Tongue (tissue), 2 donors: ENCODE data around the gene CYP2D6. TPM values are rescaled to one million over a fixed set of nuclear protein-coding genes. Genes with fewer than 3 reads are reported as not detected.
"Not testable (repeated sequence)": the region's sequence is repeated elsewhere in the genome, so short reads cannot be mapped to it uniquely, and the experiment has no call there.

Experiments used
- DNase-seq: peaks from one replicate; pipeline ENCODE4 v3.0.0-alpha.2; 2015
- total RNA-seq: library from RNA; depleted of rRNA; stranded (reverse); fragments of >200 nt; gene quantifications from one replicate; pipeline ENCODE4 v1.2.3, GENCODE V29; 2014

The CYP2D6 gene
- total RNA-seq, 1 donor from 2014 or later: 0.41 TPM

DNA sequence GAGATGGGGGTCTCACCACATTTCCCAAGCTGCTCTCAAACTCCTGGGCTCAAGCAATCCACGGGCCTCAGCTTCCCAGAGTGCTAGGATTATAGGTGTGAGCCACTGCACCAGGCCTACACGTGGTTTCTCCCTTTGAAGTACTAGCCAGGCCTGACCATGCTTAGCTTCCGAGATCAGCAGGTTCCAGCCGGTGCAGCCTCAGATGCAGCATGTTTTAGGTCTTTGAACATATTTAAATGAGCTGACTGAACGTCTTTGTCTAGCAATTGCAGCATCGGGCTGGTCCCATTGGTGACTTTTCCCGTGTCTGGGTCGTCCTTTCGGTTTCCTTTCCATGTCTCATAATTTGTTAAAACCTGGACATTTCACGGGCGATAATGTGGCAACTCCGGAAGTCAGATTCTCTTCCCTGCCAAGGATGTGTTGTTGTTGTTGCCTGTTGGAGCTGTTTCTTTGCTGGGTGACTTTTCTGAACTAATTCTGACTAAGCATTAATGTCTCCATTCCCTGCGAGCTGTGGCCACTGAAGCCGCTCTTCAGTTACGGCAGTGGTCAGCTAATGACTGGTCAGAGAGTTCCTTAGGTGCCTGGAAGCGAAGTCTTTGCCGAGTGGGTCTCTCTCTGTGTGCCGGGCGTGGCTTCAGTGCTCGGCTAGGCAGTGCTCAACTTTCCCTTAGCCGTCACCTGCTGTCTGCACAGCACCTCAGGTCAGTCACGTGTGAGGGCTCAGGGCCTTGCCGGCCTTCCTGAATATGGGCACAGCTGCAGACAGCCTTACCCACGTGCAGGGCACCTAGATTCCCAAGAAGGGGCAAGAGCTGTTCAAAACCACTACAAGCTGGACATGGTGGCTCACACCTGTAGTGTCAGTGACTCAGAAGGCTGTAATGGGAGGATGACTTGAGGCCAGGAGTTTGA lies 3.8 kb upstream of the CYP2D6 start:
- DNase-seq: no peak

DNA sequence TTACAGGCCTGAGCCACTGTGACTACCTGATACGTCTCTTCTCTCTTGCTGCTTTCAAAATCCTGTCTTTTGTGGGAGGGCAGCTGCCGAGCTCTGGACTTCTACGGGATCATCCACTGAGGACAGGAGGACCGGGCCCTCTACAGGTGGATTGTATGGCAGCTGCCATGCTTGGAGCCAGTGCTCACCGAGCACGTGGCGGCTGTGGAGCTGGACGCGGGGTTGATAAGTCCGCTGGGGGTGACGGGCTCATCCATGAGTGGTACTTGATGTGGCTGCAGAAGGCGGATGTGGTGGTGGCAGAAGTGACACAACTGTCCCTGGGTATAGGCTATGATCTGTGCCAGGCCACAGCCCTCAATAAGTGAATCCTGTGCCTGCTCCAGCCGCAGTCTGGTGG lies 1.8 kb upstream of the CYP2D6 start:
- DNase-seq: no peak

DNA sequence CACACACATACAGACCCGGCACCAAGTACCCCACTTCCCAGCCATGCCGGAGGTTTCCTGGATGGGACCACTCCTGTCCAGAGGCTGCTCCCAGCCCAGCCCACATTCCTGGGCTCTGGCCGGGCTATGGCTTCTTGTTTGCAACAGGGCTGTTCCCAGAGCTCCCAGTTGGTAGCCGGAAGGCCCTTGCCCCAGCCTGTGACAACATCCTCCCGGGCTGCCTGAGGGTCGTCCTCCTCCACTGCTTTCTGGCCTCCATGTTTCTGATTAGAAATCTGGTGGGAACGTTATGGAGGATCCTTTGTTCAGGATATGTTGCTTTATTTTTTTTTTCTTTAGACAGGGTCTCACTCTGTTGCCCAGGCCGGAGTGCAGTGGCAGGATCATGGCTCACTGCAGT lies 952 bp upstream of the CYP2D6 start:
- DNase-seq: no peak

DNA sequence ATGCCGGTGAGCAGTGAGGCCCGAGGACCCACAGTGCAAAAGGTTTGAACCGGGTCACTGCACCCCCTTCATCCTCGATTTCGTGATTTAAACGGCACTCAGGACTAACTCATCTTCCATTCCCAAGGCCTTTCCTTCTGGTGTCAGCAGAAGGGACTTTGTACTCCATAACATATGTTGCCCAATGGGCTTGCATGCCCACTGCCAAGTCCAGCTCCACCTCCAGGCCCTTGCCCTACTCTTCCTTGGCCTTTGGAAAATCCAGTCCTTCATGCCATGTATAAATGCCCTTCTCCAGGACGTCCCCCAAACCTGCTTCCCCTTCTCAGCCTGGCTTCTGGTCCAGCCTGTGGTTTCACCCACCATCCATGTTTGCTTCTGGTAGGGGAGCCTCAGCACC lies 428 bp downstream of the CYP2D6 start:
- DNase-seq: not testable (repeated sequence)

DNA sequence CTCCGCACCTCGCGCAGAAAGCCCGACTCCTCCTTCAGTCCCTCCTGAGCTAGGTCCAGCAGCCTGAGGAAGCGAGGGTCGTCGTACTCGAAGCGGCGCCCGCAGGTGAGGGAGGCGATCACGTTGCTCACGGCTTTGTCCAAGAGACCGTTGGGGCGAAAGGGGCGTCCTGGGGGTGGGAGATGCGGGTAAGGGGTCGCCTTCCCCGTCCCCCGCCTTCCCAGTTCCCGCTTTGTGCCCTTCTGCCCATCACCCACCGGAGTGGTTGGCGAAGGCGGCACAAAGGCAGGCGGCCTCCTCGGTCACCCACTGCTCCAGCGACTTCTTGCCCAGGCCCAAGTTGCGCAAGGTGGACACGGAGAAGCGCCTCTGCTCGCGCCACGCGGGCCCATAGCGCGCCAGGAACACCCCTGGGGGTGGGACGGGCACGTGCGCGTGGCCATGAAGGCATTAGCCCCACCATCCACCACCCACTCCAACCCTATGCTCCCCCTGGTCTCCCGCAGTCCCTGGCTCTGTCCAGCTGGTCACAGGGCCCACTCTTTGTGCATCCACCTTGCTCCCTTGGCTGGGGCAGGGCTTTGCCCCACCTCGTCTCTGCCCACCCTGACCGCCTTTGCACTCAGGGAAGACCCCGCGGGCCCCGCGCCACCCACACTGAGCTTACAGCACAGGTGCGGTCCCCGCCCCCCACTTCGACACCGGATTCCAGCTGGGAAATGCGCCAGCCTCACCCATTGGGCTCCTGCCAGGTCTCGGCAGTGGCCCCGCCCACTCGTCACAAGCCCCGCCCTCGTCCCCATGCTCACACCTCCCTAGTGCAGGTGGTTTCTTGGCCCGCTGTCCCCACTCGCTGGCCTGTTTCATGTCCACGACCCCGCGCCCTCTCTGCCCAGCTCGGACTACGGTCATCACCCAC lies 1.6 kb downstream of the CYP2D6 start:
- DNase-seq: peak; percentile 37

DNA sequence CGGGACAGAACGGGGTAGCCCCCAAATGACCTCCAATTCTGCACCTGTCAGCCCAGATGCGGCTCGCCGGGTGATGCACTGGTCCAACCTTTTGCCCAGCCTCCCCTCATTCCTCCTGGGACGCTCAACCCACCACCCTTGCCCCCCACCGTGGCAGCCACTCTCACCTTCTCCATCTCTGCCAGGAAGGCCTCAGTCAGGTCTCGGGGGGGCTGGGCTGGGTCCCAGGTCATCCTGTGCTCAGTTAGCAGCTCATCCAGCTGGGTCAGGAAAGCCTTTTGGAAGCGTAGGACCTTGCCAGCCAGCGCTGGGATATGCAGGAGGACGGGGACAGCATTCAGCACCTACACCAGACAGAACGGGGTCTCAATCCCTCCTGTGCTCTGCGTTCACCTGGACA lies 2.6 kb downstream of the CYP2D6 start:
- DNase-seq: not testable (repeated sequence)

DNA sequence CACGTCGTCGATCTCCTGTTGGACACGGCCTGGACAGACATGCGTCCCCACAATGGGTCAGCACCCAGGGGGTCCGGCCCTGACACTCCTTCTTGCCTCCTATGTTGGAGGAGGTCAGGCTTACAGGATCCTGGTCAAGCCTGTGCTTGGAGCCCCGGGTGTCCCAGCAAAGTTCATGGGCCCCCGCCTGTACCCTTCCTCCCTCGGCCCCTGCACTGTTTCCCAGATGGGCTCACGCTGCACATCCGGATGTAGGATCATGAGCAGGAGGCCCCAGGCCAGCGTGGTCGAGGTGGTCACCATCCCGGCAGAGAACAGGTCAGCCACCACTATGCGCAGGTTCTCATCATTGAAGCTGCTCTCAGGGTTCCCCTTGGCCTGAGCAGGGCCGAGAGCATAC lies 3.0 kb downstream of the CYP2D6 start:
- no peak for DNase-seq

DNA sequence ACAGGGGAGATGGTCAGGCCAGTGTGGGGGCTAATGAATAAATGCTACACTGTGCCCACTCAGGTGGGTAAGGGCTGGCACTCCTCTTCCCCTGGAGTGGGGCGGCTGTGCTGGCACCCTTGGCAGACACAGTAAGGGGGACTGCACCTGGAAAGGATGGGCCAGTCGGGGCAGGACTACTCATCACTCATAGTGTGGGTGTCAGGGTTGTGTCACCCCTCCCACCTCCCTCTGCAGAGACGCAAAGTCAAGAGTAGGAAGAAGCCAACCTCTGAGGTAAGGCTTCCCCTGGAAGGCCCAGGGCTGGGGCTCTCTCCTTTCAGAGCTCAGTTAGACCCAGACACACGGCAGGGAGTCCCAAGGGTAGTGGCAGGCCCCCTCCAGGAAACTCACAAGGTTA lies 7.1 kb downstream of the CYP2D6 start:
- DNase-seq: not testable (repeated sequence)

DNA sequence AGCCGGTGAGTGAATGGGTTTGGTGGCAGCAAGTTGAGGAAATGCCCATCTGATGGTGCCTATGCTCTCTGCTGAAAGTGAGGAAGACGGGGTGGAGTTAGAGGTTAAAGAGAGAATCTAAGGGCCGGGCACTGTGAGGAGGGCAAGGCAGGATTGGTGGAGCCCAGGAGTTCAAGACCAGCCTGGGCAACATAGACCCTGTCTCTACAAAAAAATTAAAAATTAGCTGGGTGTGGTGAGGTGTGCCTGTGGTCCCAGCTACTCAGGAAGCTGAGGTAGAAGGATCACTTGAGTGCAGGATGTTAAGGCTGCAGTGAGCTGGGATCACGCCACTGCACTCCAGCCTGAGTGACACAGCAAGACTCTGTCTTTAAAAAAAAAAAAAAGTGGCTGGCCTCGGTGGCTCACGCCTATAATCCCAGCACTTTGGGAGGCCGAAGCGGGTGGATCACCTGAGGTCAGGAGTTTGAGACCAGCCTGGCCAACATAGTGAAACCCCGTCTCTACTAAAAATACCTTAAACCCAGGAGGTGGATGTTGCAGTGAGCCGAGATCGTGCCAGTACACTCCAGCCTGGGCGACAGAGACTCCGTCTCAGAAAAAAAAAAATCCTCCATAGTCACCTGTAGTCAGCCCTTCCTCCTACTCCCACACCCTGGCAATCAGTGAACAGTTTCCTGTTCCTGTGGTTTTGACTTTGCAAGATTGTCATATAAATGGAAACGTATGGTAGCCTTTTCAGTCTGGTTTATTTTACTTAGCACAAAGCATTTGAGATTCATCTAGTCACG lies 10.2 kb downstream of the CYP2D6 start:
- DNase-seq: not testable (repeated sequence)

DNA sequence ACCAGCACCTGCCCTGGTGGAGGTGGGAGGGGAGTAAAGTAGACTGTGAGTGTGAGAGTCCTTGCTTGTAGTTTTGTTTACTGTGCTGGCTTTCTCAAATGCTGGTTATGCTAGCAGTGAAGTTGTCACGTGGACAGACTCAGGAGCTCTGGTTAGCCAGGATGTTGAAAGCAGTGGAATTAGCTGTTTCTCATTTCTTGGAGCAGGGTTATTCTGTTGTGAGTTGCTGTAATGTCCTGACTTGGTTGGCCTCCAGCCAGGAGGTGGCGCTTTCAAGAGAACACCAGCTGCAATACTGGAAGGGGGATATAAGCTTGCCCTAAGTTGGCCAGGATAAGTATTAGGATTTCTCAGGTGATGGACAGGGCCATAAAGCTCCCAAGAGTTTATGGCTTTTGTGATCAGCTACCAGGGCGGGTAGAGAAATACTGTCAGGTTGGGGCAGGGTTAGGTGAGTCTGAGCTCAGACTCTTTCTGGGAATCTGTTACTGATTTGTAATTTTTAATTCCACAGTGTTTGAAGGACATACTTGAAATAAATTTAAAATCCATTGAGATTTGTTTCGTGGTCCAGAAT lies 13.7 kb downstream of the CYP2D6 start:
- peak; percentile 44 for DNase-seq

DNA sequence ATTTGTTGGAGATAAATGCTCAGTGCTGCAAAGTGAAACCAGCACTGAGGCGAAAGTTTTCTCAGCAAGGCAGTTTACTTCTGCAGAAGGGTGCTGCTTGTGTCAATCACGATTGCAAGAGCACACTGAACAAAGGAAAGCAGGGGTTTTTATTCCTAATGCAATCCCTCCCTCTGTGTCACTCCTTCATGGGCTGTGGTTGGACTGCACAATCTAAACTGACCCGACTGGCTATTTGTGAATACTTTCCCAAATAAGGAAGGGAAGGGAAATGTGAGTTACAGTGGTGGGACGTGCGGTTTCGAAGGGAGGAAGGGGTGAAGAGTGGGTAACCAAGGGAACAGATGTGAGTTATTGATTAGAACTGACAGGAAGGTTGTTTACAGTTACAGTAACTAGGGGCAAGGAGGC lies 15.2 kb downstream of the CYP2D6 start:
- DNase-seq: not testable (repeated sequence)

DNA sequence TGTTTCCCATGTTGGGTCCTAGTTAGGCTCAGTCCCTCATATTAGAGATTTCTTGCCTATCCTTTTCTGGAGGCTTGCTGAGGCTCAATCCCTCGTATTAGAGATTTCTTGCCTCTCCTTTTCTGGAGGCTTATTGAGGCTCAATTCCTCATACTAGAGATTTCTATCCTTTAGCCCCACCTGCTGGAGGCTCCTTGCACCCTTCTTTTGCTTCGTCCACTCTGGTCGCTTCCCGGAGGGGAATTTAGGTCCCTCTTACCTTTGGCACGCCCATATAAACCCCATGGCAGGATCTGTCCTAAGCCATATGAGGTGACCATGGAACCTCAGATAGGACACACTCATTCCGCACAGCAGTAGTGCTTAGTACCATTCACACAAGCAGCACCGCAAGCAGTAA lies 15.9 kb downstream of the CYP2D6 start:
- no peak for DNase-seq

DNA sequence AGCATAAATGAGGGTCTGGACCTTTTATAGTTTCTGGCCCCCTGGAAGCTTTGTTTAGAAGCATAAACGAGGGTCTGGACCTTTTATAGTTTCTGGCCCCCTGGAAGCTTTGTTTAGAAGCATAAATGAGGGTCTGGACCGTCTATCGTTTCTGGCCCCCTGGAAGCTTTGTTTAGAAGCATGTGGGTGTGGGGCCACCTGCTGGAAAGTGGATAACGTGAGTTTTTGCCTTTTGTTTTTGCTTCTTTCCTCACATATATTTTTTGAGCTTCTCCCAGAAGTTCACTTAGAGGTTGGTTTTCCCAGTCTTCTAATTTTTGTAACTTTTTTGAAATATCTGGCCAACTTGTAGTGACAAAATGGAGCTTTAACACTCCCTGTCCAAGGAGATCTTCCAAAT lies 17.8 kb downstream of the CYP2D6 start:
- not testable (repeated sequence) for DNase-seq

DNA sequence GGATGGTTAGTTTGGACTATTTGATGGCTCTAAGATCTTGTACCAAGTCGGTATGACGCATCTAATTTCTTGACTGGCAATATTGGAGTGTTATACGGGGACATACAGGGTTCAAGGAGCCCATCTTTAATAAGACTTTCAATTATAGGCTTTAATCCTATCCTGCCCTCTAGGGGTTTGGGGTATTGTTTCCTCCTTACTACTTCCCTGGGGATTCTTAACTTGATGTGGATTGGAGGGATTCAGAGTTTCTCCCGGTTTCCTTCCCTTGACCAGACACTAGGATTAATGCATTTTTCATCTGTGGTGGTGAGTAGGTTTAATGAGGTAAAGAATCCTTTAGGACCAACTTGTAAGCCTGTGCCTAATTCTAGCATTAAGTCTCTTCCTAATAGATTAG lies 18.8 kb downstream of the CYP2D6 start:
- no peak for DNase-seq

DNA sequence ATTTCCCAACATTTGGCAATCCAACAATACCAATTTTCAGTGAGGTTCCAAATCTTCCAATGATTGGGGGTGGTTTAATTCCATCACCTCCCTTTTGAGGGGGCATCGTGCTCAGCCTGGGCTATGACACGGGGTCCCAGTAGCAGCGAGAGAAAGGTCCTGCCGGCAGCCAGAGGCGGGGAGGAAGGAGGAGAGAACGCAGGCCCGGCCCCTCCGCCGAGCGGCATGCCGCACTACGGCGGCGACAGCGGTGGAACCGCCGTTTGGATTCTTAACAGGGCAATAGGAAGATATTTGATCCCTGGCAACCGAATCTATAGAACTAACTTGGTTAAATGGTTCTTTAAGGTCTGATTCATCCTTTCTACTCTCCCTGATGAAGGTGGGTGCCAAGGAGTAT lies 21.8 kb downstream of the CYP2D6 start:
- DNase-seq: no peak

DNA sequence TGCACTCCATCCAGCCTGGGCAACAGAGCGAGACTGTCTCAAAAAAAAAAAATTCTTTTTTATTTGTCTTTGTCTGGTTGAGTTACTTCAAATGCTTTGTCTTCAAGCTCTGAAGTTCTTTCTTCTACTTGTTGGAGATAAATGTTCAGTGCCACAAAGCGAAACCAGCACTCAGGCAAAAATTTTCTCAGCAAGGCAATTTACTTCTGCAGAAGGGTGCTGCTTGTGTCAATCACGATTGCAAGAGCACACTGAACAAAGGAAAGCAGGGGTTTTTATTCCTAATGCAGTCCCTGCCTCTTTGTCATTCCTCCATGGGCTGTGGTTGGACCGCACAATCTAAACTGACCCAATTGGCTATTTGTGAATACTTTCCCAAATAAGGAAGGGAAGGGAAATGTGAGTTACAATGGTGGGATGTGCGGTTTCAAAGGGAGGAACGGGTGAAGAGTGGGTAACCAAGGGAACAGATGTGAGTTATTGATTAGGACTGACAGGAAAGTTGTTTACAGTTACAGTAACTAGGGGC lies 26.2 kb downstream of the CYP2D6 start:
- DNase-seq: not testable (repeated sequence)

DNA sequence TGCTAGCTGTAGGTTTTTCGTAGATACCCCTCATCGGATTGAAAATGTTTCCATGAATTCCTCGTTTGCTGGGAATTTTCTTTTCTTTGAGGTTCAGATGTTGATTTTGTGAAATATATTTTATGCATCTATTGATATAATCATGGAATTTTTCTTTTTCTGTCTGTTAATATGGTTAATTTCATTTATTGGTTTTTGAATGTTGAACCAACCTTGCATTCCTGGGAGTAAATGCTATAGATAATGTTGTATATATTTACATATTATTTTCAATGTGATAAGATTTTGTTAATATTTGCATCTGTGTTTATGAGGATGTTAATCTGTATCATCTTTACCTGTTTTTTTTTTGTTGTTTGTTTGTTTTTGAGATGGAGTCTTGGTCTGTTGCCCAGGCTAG lies 29.4 kb downstream of the CYP2D6 start:
- DNase-seq: no peak

DNA sequence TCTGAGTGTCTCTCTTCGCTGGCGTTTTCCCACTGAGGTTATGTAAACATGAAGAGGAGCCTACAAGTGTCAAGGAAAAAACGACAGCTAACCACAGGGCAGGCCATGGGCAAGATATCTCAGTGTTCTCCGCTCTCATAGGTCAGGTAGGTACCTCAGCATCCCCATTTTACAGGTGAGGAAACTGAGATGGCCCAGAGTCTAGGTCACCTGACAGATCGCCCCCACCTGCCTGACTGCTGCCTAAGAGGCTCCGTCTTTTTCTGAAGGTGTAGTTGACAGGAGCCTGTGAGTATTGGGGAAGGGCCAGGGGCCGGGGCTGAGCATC lies 39.2 kb downstream of the CYP2D6 start:
- DNase-seq: no peak

DNA sequence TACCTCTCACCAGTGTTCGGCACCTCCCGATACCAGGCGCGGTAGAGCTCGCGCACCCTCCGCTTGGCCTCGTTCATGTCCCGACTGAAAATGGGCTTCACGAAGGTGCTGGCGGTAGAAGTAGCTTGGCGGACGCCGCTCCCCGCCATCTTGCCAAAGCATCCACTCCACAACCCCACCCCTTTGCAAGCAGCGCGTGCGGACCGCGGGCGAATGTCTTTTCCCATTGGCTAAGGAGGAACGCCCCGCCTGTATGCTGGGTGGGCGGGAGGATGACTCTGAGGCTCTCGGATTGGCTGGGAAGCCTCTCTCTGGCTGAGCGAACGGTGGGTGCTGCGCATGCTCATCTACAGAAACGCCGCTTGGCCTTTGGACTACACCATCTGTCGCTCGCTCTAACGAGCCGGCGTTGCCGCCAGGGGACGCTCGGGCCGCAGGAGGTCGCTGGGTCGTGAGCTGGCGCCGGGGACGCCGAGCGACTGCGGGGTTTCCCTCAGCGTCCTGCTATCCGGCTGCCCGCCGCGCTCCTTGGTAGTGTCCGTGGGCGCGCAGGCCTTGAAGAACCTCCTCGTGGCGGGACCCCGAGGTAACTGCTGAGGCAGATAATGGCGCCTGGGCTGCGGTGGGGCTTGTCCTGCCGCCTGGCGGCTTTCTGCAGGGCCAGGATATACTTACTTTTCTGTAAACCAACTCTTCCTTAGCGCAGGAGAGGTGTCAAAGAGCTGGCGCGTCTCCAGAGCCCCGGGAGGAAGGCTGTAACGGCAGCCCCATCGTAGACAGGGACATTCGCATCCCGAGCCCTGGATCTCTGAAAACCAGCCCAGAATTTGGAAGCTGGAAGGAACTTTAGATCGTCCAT lies 39.8 kb downstream of the CYP2D6 start, which contains the start of gene NDUFA6:
Gene NDUFA6 (minus strand): TSS at position 177 of the 859 bp plus-strand sequence. CDS start 28 bp downstream, at position 149.
- peak; percentile 100 for DNase-seq

DNA sequence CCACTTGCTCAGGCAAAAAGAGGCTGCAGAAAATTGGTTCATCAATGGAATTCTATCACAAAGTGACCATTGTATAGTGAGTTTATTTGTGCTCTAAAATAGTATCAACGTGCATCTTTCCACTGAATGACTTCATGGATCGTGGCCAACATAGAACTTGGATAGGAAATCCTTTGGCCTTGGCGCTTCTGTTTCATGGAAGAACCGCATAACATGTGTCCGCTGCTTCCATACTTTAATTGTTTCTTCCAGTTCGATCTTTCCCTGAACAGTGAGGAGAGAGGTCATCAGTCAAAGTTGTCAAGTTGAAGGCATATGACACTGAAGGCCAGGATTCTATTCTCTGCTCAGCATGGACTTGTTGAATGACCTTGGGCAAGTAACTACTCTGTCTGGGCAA lies 44.6 kb downstream of the CYP2D6 start:
- no peak for DNase-seq

DNA sequence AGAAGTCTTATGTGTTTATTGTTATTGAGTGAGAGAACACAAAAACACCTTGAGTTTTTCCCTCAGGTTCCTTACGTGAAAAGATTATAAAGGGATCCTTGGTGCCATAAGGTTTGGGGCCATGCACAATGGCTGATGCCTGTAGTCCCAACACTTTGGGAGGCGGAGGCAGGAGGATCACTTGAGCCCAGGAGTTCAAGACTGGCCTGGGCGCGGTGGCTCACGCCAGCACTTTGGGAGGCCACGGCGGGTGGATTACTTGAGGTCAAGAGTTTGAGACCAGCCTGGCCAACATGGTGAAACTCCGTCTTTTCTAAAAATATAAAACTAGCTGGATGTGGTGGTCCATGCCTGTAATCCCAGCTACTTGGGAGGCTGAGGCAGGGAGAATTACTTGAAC lies 45.7 kb downstream of the CYP2D6 start:
- DNase-seq: no peak
